WI38 (cell line): Measurements from ENCODE around the gene DNAJC5.
"Not testable (repeated sequence)": the region's sequence is repeated elsewhere in the genome, so short reads cannot be mapped to it uniquely, and the experiment has no call there.

Source experiments
- H3K4me3 ChIP-seq: 2 replicates; pipeline ENCODE4 v1.5.1; 2011; ENCODE audit warnings: low read depth, mild to moderate bottlenecking, control low read depth, low read length
- TF ChIP-seq, protein P1 (sequence below): IDR thresholded peaks from 2 replicates; pipeline ENCODE4 v1.5.1; 2012; ENCODE audit warnings: low read depth, mild to moderate bottlenecking, control low read depth, low read length

Gene DNAJC5

GRCh38 chr20:63929071-63929470, 34.1 kb downstream of the DNAJC5 start:
- H3K4me3 ChIP-seq, result no peak overlapping the region
- TF ChIP-seq, protein P1, sequence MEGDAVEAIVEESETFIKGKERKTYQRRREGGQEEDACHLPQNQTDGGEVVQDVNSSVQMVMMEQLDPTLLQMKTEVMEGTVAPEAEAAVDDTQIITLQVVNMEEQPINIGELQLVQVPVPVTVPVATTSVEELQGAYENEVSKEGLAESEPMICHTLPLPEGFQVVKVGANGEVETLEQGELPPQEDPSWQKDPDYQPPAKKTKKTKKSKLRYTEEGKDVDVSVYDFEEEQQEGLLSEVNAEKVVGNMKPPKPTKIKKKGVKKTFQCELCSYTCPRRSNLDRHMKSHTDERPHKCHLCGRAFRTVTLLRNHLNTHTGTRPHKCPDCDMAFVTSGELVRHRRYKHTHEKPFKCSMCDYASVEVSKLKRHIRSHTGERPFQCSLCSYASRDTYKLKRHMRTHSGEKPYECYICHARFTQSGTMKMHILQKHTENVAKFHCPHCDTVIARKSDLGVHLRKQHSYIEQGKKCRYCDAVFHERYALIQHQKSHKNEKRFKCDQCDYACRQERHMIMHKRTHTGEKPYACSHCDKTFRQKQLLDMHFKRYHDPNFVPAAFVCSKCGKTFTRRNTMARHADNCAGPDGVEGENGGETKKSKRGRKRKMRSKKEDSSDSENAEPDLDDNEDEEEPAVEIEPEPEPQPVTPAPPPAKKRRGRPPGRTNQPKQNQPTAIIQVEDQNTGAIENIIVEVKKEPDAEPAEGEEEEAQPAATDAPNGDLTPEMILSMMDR, result no peak

DNA sequence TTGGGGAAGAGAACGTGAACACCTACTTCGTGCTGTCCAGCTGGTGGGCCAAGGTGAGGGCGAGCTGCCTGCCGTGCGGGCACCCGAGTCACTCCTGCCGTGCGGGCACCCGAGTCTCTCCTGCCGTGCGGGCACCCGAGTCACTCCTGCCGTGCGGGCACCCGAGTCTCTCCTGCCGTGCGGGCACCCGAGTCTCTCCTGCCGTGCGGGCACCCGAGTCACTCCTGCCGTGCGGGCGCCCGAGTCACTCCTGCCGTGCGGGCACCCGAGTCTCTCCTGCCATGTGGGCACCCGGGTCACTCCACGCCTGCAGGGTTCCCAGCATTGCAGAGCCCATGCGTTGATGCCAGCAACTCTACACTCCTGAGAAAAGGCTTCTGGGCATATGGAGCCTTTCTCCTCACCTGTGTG, 34.6 kb downstream of the DNAJC5 start:
- H3K4me3 ChIP-seq, result not testable (repeated sequence)

DNA sequence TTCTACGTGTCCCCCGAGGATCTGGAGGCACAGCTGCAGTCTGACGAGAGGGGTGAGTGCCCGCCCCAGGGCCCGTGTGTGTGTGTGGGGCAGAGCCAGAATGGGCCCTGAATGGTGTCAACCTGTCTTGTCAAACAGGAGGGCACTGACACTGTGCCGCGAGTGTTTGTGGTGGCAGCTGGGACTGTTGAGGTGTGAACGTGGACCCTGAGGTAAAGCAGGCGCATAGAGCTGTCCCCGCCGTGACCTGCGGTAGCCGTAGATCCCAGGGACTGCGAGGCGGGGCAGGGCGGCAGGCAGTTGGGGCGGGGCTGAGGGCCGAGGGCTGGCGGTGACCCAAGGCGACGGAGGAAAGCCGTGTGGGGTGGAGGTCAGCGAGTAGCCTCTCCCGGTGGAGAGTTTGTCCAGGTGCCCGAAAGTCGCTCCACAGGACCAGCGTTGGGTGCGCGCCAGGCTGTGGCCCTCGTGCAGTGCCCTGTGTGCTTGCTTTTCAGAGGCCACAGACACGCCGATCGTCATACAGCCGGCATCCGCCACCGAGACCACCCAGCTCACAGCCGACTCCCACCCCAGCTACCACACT, 36.1 kb downstream of the DNAJC5 start:
- TF ChIP-seq, protein P1, result no peak
- H3K4me3 ChIP-seq, result no peak overlapping the region

DNA sequence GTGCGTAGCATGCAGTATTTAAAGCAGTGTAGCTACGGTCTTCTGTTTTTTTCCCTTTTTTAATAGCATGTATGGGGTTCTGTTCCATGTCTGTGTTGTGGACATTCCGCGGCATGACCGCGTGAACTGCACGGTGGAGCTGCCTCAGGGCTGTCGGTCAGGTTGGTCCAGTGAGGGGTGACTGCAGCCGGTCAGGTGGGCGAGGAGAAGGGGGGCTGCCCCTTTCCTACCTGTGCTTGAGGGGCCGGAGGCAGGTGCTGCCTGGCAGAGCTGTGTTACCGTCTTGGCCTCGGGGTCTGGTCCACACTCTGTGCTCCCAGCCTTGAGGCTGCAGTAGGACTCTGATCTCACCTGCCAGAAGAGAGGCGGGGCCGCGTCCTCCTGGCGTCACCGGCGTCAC, 36.8 kb downstream of the DNAJC5 start:
- TF ChIP-seq, protein P1, result no peak
- H3K4me3 ChIP-seq, result no peak overlapping the region

DNA sequence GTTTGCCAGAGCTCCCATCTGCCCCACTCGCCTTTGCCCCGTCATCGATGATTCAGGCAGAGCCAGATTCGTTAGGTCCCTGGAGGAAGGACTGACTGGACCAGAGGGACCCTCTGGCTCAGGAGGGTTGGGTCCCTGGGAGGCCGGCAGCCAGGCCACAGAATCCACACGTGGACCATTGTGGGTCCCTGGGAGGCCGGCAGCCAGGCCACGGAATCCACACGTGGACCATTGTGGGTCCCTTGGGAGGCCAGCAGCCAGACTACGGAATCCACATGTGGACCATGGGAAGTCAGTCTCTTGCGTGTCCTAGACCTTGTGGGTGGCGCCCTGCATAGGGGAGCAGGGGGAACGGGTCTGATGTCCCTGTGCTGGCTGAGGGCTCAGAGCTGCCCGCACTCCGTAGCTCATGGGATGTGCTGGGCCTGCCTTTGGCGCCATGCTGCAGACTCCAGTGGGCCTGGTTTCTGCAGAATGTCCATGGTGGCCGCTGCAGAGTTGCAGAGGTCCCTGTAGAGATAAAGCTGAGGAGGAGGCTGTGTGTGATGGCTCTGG, 37.8 kb downstream of the DNAJC5 start:
- no peak overlapping the region for H3K4me3 ChIP-seq
- TF ChIP-seq, protein P1, result no peak

GRCh38 chr20:63933646-63934045, 38.7 kb downstream of the DNAJC5 start:
- no peak overlapping the region for H3K4me3 ChIP-seq
- TF ChIP-seq, protein P1, result no peak

GRCh38 chr20:63934271-63935068, 39.5 kb downstream of the DNAJC5 start:
- TF ChIP-seq, protein P1, result peak; percentile 24
- H3K4me3 ChIP-seq, result no peak overlapping the region
